PC-9 (cell line): ENCODE measurements around the gene DISC1. TPM values are rescaled to one million over a fixed set of nuclear protein-coding genes. Genes with fewer than 3 reads are reported as not detected.
A peak's percentile ranks its signal among the peaks of the same experiment; 100 is the strongest.

ENCODE experiments used
- BruUV-seq: library from RNA; stranded (reverse); fragments of 400-500 nt; replicated peaks from 2 replicates; lab custom pipeline; 2021; lab: Mats Ljungman, UMichigan
- CTCF ChIA-PET: fragments of 300-600 bp; sonication (Branson Sonifier 250); formaldehyde crosslinking; loops from one replicate; lab custom pipeline; 2022; ENCODE audit warnings: antibody characterized with exemption; lab: Charles Lee
- POLR2A ChIA-PET: fragments of 300-600 bp; sonication (Branson Sonifier 250); formaldehyde crosslinking; loops from one replicate; lab custom pipeline; 2022; ENCODE audit warnings: antibody characterized with exemption; ENCODE audit not compliant: unreplicated experiment; lab: Charles Lee
- DNase-seq, 2 experiments: peaks; one replicate each; pipeline versions ENCODE4 v3.0.0 to v3.0.0-alpha.2; 2015 to 2022; ENCODE audit warnings: mixed read lengths in 1 of 2
- H2AFZ ChIP-seq: fragments of 200-600 bp; sonication (generic); 2 replicates; pipeline ENCODE4 v1.8.1; 2017; ENCODE audit warnings: antibody characterized with exemption
- H3F3A ChIP-seq: fragments of 200-600 bp; sonication (generic); 2 replicates; pipeline ENCODE4 v1.8.1; 2017; ENCODE audit warnings: antibody characterized with exemption, mild to moderate bottlenecking, low read depth; ENCODE audit not compliant: insufficient read depth
- H3K27ac ChIP-seq: fragments of 200-600 bp; sonication (generic); 2 replicates; pipeline ENCODE4 v1.6.1; 2016; ENCODE audit warnings: mixed run types
- H3K27me3 ChIP-seq: fragments of 200-600 bp; sonication (generic); 2 replicates; pipeline ENCODE4 v1.6.1; 2016; ENCODE audit warnings: low read depth, mixed run types; ENCODE audit not compliant: insufficient read depth
- H3K36me3 ChIP-seq: fragments of 200-600 bp; sonication (generic); 2 replicates; pipeline ENCODE4 v1.6.1; 2016; ENCODE audit warnings: low read depth, mixed run types
- H3K4me1 ChIP-seq: fragments of 200-600 bp; sonication (generic); replicated peaks from 2 replicates; pipeline ENCODE4 v1.6.1; 2016; ENCODE audit warnings: mixed run types; ENCODE audit not compliant: insufficient read depth
- H3K4me2 ChIP-seq: fragments of 200-600 bp; sonication (generic); 2 replicates; pipeline ENCODE4 v1.6.1; 2017; ENCODE audit warnings: mixed run types
- H3K4me3 ChIP-seq: fragments of 200-600 bp; sonication (generic); 2 replicates; pipeline ENCODE4 v1.6.1; 2016; ENCODE audit warnings: mixed run types
- H3K79me2 ChIP-seq: fragments of 200-600 bp; sonication (generic); 2 replicates; pipeline ENCODE4 v1.6.1; 2017; ENCODE audit warnings: low read depth, mixed run types
- H3K9me2 ChIP-seq: fragments of 200-600 bp; sonication (generic); 2 replicates; pipeline ENCODE4 v1.8.1; 2017; ENCODE audit warnings: mild to moderate bottlenecking; ENCODE audit not compliant: insufficient read depth
- H3K9me3 ChIP-seq: fragments of 200-600 bp; sonication (generic); 2 replicates; pipeline ENCODE4 v1.8.1; 2016; ENCODE audit warnings: low read depth; ENCODE audit not compliant: insufficient read depth
- H4K20me1 ChIP-seq: fragments of 200-600 bp; sonication (generic); 2 replicates; pipeline ENCODE4 v1.8.1; 2017; ENCODE audit not compliant: insufficient read depth
- EZH2 ChIP-seq: fragments of 200-600 bp; sonication (generic); IDR thresholded peaks from 2 replicates; pipeline ENCODE4 v1.8.0; 2017; ENCODE audit warnings: antibody characterized with exemption, low read depth
- intact Hi-C: fragments of 100-400 bp; cut with micrococcal nuclease; formaldehyde crosslinking; loops from one replicate; pipeline ENCODE4 v1.10.0; 2022; ENCODE audit not compliant: unreplicated experiment
- total RNA-seq: library from RNA; stranded (reverse); gene quantifications from 2 replicates; pipeline ENCODE4 v1.2.3, GENCODE V29; 2021
- TF ChIP-seq, protein P1 (sequence below): fragments of 200-600 bp; sonication (generic); conservative IDR thresholded peaks from 2 replicates; pipeline ENCODE4 v1.6.1; 2017; ENCODE audit warnings: mixed run types, antibody characterized with exemption, mild to moderate bottlenecking, moderate library complexity

Gene DISC1
- total RNA-seq, 1 experiment from 2014 or later = 7.4 TPM

DNA sequence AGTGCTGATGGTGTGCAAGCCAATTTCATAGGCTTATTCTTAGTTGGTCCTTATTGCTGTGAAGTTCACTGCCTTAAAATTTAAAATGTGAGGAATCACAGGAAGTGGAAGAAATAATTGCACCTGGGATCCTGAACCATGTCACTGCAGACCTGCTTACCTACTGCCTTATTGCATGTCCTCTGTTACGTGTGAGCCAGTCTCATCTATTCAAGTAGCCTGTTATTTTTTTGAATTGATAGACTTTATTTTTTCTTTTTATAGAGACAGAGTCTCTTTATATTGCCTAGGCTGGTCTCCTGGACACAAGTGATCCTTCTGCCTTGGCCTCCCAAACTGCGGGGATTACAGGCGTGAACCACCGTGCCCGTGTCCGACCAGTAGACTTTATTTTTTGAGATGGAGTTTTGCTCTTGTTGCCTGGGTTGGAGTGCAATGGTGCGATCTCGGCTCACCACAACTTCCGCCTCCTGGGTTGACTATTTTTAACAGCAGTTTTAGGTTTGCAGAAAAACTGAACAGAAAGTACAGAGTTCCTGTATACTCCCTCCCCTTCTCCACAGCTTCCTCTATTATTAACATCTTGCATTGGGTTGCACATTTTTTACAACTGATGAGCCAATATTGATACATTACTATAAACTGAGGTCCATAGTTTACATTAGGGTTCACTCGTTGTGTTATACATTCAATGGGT is 14.0 kb upstream of the DISC1 start:
- Histone ChIP-seq H3K9me2 (no peaks in the 10 kb centered on the region), H3K9me3 (peaks cover 4% of the 10 kb centered on the region; the same call in 1 of the 2 replicates), H3K4me2 (no peak overlapping the region), H3K27ac (no peak overlapping the region), H3F3A (no peaks in the 10 kb centered on the region), H4K20me1 (no peaks in the 10 kb centered on the region), H2AFZ (no peak overlapping the region), H3K4me1 (no peaks in the 10 kb centered on the region), H3K36me3 (no peaks in the 10 kb centered on the region), H3K4me3 (no peak overlapping the region), H3K79me2 (no peaks in the 10 kb centered on the region), H3K27me3 (no peaks in the 10 kb centered on the region)
- ChIA-PET CTCF (no interaction called here), POLR2A (no interaction called here)
- no TSS peak for BruUV-seq
- intact Hi-C loops = no loop called here
- no peak for DNase-seq
- TF ChIP-seq, protein P1, sequence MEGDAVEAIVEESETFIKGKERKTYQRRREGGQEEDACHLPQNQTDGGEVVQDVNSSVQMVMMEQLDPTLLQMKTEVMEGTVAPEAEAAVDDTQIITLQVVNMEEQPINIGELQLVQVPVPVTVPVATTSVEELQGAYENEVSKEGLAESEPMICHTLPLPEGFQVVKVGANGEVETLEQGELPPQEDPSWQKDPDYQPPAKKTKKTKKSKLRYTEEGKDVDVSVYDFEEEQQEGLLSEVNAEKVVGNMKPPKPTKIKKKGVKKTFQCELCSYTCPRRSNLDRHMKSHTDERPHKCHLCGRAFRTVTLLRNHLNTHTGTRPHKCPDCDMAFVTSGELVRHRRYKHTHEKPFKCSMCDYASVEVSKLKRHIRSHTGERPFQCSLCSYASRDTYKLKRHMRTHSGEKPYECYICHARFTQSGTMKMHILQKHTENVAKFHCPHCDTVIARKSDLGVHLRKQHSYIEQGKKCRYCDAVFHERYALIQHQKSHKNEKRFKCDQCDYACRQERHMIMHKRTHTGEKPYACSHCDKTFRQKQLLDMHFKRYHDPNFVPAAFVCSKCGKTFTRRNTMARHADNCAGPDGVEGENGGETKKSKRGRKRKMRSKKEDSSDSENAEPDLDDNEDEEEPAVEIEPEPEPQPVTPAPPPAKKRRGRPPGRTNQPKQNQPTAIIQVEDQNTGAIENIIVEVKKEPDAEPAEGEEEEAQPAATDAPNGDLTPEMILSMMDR = no peak
- TF ChIP-seq EZH2 = no peak

DNA sequence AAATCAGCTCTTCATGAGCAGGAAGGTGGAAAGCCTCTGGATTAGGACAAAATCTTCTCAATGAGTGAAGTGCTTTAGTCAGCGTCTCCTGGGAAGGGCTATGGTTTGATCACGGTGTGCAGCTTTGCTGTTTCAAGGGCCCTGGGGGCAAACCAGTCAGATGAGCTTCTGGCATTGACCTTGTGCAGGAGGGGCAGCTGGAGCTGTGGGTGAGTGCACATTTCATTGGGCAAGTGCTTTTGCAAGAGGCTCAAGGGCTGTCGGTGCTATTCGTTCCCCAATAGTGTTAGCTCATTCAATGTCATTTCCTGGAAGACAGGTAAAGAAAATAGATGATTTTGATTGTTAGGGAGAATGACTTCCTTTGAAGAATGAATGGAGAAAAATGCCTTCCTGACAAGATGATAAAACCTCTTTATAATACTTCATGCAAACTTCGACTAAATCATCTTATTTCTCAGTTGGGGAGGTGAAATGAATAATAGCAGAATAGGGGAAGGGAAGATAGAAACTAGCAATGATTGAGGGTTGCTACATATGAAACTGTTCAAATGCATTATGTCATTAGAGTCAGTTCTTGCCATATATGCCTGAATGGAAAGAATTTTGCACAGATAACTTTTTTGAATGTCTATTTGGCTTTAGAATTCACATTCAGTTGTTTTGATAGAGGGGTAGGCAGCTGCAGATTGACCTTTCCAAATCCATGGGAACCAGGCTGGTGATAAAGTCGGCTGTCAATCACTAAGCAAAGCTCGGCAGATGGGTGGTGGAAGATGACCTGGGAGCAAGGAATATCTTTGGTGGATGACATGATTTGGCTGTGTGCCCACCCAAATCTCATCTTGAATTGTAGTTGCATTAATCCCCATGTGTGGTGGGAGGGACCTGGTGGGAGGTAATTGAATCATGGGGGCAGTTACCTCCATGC is 12.9 kb upstream of the DISC1 start:
- BruUV-seq = no TSS peak
- no peaks in the 10 kb centered on the region for H4K20me1 ChIP-seq
- H3K4me1 ChIP-seq = no peaks in the 10 kb centered on the region
- intact Hi-C loops = no loop called here
- CTCF ChIA-PET = no interaction called here
- H3K9me2 ChIP-seq = no peaks in the 10 kb centered on the region
- no peaks in the 10 kb centered on the region for H3K36me3 ChIP-seq
- POLR2A ChIA-PET = no interaction called here
- no peak overlapping the region for H2AFZ ChIP-seq
- H3K27me3 ChIP-seq = no peaks in the 10 kb centered on the region
- no peak overlapping the region for H3K27ac ChIP-seq
- H3K4me2 ChIP-seq = no peak overlapping the region
- no peaks in the 10 kb centered on the region for H3K79me2 ChIP-seq
- TF ChIP-seq, protein P1 = no peak
- TF ChIP-seq EZH2 = no peak
- H3F3A ChIP-seq = no peaks in the 10 kb centered on the region
- peaks cover 4% of the 10 kb centered on the region; the same call in 1 of the 2 replicates for H3K9me3 ChIP-seq
- peak in 1 of 2 experiments; percentile 44 for DNase-seq
- no peak overlapping the region for H3K4me3 ChIP-seq

DNA sequence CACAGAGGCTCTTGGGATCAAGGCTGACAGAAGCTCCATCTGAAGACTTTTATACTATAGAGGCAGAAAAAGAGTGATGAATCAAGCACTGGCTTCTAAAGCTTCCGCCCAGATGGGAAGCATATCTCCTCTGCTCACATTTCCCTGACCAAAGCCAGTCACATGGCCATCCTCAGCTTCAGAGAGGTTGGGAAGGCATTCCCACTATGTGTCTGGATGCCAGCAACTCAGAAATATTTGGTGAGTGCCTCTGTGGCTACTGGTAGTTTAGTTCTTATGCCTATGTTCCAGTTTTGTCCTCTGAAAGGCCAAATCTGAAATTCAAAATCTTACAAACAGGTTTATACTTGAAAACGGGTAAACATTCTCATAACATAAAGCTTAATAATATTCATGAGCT is 9.9 kb upstream of the DISC1 start:
- intact Hi-C loops = no loop called here
- BruUV-seq = no TSS peak
- Histone ChIP-seq H2AFZ (no peak overlapping the region), H3K4me2 (no peak overlapping the region), H3K36me3 (no peaks in the 10 kb centered on the region), H3K9me3 (peaks cover 4% of the 10 kb centered on the region; the same call in 1 of the 2 replicates), H3F3A (no peaks in the 10 kb centered on the region), H3K4me3 (no peak overlapping the region), H3K4me1 (no peaks in the 10 kb centered on the region), H3K27me3 (peaks cover 6% of the 10 kb centered on the region; the same call in 1 of the 2 replicates), H4K20me1 (no peaks in the 10 kb centered on the region), H3K9me2 (no peaks in the 10 kb centered on the region), H3K27ac (no peak overlapping the region), H3K79me2 (no peaks in the 10 kb centered on the region)
- TF ChIP-seq, protein P1 = no peak
- no peak for TF ChIP-seq EZH2
- no peak for DNase-seq
- ChIA-PET POLR2A (no interaction called here), CTCF (no interaction called here)
